CD4-positive, alpha-beta T cell (primary cell): ENCODE measurements around the gene ZFC3H1. TPM values are rescaled to one million over a fixed set of nuclear protein-coding genes. Genes with fewer than 3 reads are reported as not detected.
A peak's percentile ranks its signal among the peaks of the same experiment; 100 is the strongest.

Experiments
- ATAC-seq: fragments of 200-7000 bp; cut with Tn5 transposase; one replicate; pipeline ENCODE4 v1.10.0; 2022; ENCODE audit warnings: mild to moderate bottlenecking; ENCODE audit not compliant: poor library complexity
- CTCF ChIA-PET: fragments of 350-600 bp; sonication (Branson Sonifier 250); formaldehyde crosslinking; loops from one replicate; lab custom pipeline; 2021; ENCODE audit warnings: antibody characterized with exemption, inconsistent platforms; lab: Charles Lee
- POLR2A ChIA-PET: fragments of 350-600 bp; sonication (Branson Sonifier 250); formaldehyde crosslinking; loops from one replicate; lab custom pipeline; 2021; ENCODE audit warnings: antibody characterized with exemption, inconsistent platforms; lab: Charles Lee
- DNase-seq, 14 experiments: peaks; one replicate each; pipeline ENCODE4 v3.0.0-alpha.2; 2013 to 2020; ENCODE audit warnings: mixed read lengths in 2 of 14
- H3K27ac ChIP-seq, 2 donors: one replicate each; pipeline versions ENCODE4 v1.5.1 to v1.7.0; 2013; ENCODE audit warnings: low read length in 2 of 2, low read depth in 1 of 2, mild to moderate bottlenecking in 1 of 2
- H3K27me3 ChIP-seq, 2 experiments: 1 replicate in 1 of 2; 2 replicates in 1 of 2; pipeline versions ENCODE4 v1.6.1 to v1.7.0; 2013; ENCODE audit warnings: low read length in 2 of 2, control low read depth in 1 of 2, mild to moderate bottlenecking in 1 of 2, moderate library complexity in 1 of 2; ENCODE audit not compliant: insufficient read depth in 2 of 2, control insufficient read depth in 1 of 2
- H3K36me3 ChIP-seq: one replicate; pipeline ENCODE4 v1.6.1; 2013; ENCODE audit warnings: low read length, control low read depth; ENCODE audit not compliant: insufficient read depth
- H3K4me1 ChIP-seq: one replicate; pipeline ENCODE4 v1.6.1; 2013; ENCODE audit warnings: low read length, control low read depth; ENCODE audit not compliant: insufficient read depth
- H3K4me3 ChIP-seq: one replicate; pipeline ENCODE4 v1.5.1; 2013; ENCODE audit warnings: mild to moderate bottlenecking, low read length, moderate library complexity
- H3K9me3 ChIP-seq, 2 experiments: 1 replicate in 1 of 2; 2 replicates in 1 of 2; pipeline versions ENCODE4 v1.6.1 to v1.7.0; 2013; ENCODE audit warnings: low read length in 2 of 2, mild to moderate bottlenecking in 2 of 2, control low read depth in 1 of 2, moderate library complexity in 1 of 2; ENCODE audit not compliant: control insufficient read depth in 1 of 2, insufficient read depth in 1 of 2
- H3K27ac Mint-ChIP-seq: one replicate; pipeline ENCODE4 v1.8.0; 2020; ENCODE audit warnings: mixed read lengths
- H3K27me3 Mint-ChIP-seq: one replicate; pipeline ENCODE4 v1.8.0; 2021; ENCODE audit warnings: mixed read lengths
- H3K36me3 Mint-ChIP-seq: one replicate; pipeline ENCODE4 v1.8.0; 2021; ENCODE audit warnings: low read depth, mixed read lengths
- H3K4me1 Mint-ChIP-seq: one replicate; pipeline ENCODE4 v1.8.0; 2021; ENCODE audit warnings: low read depth, mixed read lengths
- H3K4me3 Mint-ChIP-seq: one replicate; pipeline ENCODE4 v1.8.0; 2020; ENCODE audit warnings: mild to moderate bottlenecking, mixed read lengths
- H3K9me3 Mint-ChIP-seq: one replicate; pipeline ENCODE4 v1.8.0; 2020; ENCODE audit warnings: mixed read lengths
- CTCF ChIP-seq: fragments of 200-600 bp; IDR thresholded peaks from one replicate; pipeline ENCODE4 v1.8.0; 2022; ENCODE audit warnings: antibody characterized with exemption, mild to moderate bottlenecking
- intact Hi-C, 2 experiments: fragments of 100-400 bp; cut with DNase I in 1 of 2; cut with micrococcal nuclease in 1 of 2; formaldehyde crosslinking; loops; one replicate each; pipeline versions ENCODE4 v1.15.1 to v1.9.0; 2023 to 2025; cut with DNase I, micrococcal nuclease
- total RNA-seq, 174 experiments: library from RNA in 2 of 174; stranded (reverse) in 2 of 174; gene quantifications; one replicate each; pipeline ENCODE4 v1.2.3 and lab custom pipeline; 2021 to 2026

ZFC3H1 gene
- total RNA-seq, 2 experiments from 2014 or later: 131 to 135 TPM

- CTCF ChIA-PET: no interaction called here
- ATAC-seq (no peak), DNase-seq (no peak)
- H3K36me3 Mint-ChIP-seq: peaks cover 4% of the 10 kb centered on the region
- POLR2A ChIA-PET: interaction anchor here (0.9 to 1.4 kb wide), 2 partner anchors 8 to 14 kb away, joined by 3 read pairs; partner anchors contain the start of genes THAP2, TMEM19 and ZFC3H1
- TF ChIP-seq CTCF: no peak
- Histone ChIP-seq H3K4me3 (no peak overlapping the region), H3K27ac (no peak overlapping the region), H3K27me3 (no peaks in the 10 kb centered on the region), H3K9me3 (no peaks in the 10 kb centered on the region), H3K36me3 (no peaks in the 10 kb centered on the region), H3K4me1 (no peaks in the 10 kb centered on the region)
- H3K4me1 Mint-ChIP-seq: peaks cover 14% of the 10 kb centered on the region
- H3K27me3 Mint-ChIP-seq: no peaks in the 10 kb centered on the region
- no peaks in the 10 kb centered on the region for H3K9me3 Mint-ChIP-seq
- intact Hi-C loops: no loop called here
- H3K27ac Mint-ChIP-seq: no peak overlapping the region
- H3K4me3 Mint-ChIP-seq: no peak overlapping the region
These were observed 8.2 kb upstream of the ZFC3H1 start for GRCh38 chr12:71671816-71672215.

- no peaks in the 10 kb centered on the region for H3K36me3 ChIP-seq
- H3K4me3 ChIP-seq: no peak overlapping the region
- H3K27ac ChIP-seq: no peak overlapping the region
- no peak overlapping the region for H3K4me3 Mint-ChIP-seq
- no peaks in the 10 kb centered on the region for H3K4me1 ChIP-seq
- CTCF ChIA-PET: no interaction called here
- H3K9me3 ChIP-seq: no peaks in the 10 kb centered on the region
- DNase-seq (no peak), ATAC-seq (no peak)
- H3K27me3 ChIP-seq: no peaks in the 10 kb centered on the region
- H3K4me1 Mint-ChIP-seq: peaks cover 15% of the 10 kb centered on the region
- no peaks in the 10 kb centered on the region for H3K27me3 Mint-ChIP-seq
- H3K36me3 Mint-ChIP-seq: no peaks in the 10 kb centered on the region
- TF ChIP-seq CTCF: no peak
- no peak overlapping the region for H3K27ac Mint-ChIP-seq
- H3K9me3 Mint-ChIP-seq: no peaks in the 10 kb centered on the region
- POLR2A ChIA-PET: no interaction called here
- intact Hi-C loops: no loop called here
These were observed 7.7 kb upstream of the ZFC3H1 start for GRCh38 chr12:71671311-71671710.

GRCh38 chr12:71666259-71666658 is 2.6 kb upstream of the ZFC3H1 start:
- no peak overlapping the region for H3K4me3 Mint-ChIP-seq
- no peaks in the 10 kb centered on the region for H3K36me3 ChIP-seq
- peaks cover 10% of the 10 kb centered on the region for H3K4me1 ChIP-seq
- H3K27ac Mint-ChIP-seq: peak overlapping the region; percentile 97
- no peaks in the 10 kb centered on the region for H3K9me3 ChIP-seq
- peaks cover 36% of the 10 kb centered on the region for H3K36me3 Mint-ChIP-seq
- ChIA-PET CTCF (no interaction called here), POLR2A (interaction anchor here (8.4 kb wide), 1 partner anchor 20 kb away, joined by 312 read pairs; the partner anchor contains the start of gene TMEM19)
- DNase-seq: no peak
- H3K9me3 Mint-ChIP-seq: no peaks in the 10 kb centered on the region
- H3K4me3 ChIP-seq: no peak overlapping the region
- no peaks in the 10 kb centered on the region for H3K27me3 Mint-ChIP-seq
- H3K27me3 ChIP-seq: no peaks in the 10 kb centered on the region
- no peak for ATAC-seq
- TF ChIP-seq CTCF: no peak
- H3K27ac ChIP-seq: peak overlapping the region in 1 of 2 donors; percentile 98
- intact Hi-C loops: loop anchor here in 1 of 2 experiments (1.0 to 10.0 kb wide), 2 partner anchors 18 to 1301 kb away; partner anchors contain the start of gene KCNMB4
- peaks cover 50% of the 10 kb centered on the region for H3K4me1 Mint-ChIP-seq
